HG03108 (cell line): ENCODE measurements around the gene PNLIPRP2.

Source experiments
- ATAC-seq: cut with Tn5 transposase; IDR thresholded peaks from one replicate; pipeline ENCODE4 v1.9.1; 2021; ENCODE audit warnings: moderate library complexity; ENCODE audit not compliant: unreplicated experiment

PNLIPRP2 gene

GRCh38 chr10:116620423-116621400 is at the start of gene PNLIPRP2:
TSS of gene PNLIPRP2 (plus strand) at chr10:116620953.
- no peak for ATAC-seq

- no peak for ATAC-seq
These were observed 46.0 kb upstream of the PNLIPRP2 start for GRCh38 chr10:116574797-116575196.

DNA sequence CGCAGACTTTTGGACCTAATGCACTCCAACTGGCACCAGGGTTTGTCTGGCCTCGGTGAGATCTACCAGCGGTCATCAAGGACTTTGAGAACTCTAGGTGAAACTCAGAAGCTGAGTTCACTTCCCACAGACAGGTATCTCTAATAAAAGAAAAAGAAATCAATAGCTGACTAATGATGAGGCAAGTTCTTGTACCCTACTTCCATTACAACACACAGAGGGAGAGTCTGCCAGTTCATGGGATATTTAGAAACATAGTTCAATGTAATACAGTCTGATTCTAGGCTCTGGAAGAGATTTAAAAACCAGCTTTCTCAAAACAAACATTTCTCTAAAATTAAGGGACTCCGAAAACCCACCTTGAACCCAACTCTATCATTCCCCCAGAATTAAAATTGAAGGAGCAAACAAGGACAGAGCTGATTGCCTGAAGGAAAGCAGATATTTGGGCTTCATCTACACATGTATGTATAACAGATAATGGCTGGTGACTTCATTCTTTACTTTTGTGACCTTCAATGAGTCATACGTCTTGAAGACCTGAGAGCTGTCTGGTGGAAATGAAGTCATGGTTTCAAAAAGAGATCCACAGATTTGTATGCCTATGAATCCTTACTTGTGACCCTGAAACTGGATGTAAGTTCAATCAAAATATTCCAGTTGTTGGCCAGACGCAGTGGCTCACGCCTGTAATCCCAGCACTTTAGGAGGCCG is 32.7 kb upstream of the PNLIPRP2 start:
- ATAC-seq, result no peak

- ATAC-seq, result no peak
These were observed 31.8 kb upstream of the PNLIPRP2 start for GRCh38 chr10:116588995-116589394.

- ATAC-seq, result no peak
These were observed 30.8 kb upstream of the PNLIPRP2 start for GRCh38 chr10:116589926-116590325.

- no peak for ATAC-seq
These were observed 29.9 kb upstream of the PNLIPRP2 start, which contains the start of gene PNLIPRP1 for GRCh38 chr10:116590590-116591444. TSS of gene PNLIPRP1 (plus strand) at chr10:116590959. CDS start at chr10:116591130, 171 bp downstream.

- ATAC-seq, result no peak
These were observed 27.5 kb upstream of the PNLIPRP2 start for GRCh38 chr10:116593139-116593740.

DNA sequence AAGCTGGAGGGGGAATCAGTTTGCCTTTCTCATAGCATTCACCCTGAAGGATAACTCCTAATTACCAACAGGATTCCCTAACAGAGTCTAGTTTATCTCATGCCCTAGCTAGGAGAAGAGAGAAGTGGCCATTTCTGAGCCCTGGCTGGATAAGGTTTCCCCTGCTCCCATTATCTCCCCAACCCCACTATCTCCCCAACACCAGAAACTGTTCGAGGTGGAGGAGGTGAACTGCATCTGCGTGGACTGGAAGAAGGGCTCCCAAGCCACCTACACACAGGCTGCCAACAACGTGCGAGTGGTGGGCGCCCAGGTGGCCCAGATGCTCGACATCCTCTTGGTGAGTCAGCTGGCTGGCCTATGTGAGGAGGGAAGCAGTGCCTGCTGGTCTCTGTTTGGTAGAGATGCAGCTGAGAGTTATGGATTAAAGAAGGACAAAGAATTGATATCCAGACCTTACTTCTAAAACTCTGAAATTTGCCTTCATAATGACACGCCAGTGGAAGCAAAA is 26.2 kb upstream of the PNLIPRP2 start:
- no peak for ATAC-seq

GRCh38 chr10:116596062-116596461 is 24.7 kb upstream of the PNLIPRP2 start:
- ATAC-seq, result no peak

DNA sequence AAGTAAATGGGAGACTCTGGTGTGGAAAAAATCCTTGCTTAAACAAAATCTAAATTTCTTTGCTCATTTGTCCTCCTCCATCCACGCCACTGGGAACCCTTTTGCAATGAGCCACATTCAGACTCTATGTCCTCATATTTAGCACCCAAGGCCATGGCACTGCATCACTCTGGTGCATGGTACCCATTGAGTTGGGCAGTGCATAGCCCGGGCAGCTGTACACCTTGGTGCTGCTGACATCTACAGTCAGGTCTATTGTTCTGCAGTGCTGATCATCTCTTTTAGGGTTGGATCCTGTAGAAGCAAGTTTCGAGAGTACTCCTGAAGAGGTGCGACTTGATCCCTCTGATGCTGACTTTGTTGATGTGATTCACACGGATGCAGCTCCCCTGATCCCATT is 23.2 kb upstream of the PNLIPRP2 start:
- no peak for ATAC-seq

GRCh38 chr10:116598329-116598728 is 22.4 kb upstream of the PNLIPRP2 start:
- no peak for ATAC-seq

DNA sequence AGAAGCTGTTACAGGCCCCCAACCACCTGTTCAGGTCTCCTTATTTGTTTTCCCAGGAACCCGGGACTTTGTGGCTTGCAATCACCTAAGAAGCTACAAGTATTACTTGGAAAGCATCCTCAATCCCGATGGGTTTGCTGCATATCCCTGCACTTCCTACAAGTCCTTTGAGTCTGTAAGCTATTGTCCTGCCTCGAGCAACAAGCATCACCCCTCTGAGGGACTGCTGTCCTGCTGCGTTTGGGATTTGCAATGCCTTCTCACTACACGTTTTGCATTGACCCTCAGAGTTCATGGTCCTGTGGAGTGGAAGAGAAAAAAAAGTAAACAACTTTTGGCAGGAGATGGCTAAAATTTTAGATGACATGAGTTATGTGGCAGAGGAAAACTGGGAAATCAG is 20.8 kb upstream of the PNLIPRP2 start:
- no peak for ATAC-seq

- ATAC-seq, result no peak
These were observed 17.9 kb upstream of the PNLIPRP2 start for GRCh38 chr10:116602648-116603400.

DNA sequence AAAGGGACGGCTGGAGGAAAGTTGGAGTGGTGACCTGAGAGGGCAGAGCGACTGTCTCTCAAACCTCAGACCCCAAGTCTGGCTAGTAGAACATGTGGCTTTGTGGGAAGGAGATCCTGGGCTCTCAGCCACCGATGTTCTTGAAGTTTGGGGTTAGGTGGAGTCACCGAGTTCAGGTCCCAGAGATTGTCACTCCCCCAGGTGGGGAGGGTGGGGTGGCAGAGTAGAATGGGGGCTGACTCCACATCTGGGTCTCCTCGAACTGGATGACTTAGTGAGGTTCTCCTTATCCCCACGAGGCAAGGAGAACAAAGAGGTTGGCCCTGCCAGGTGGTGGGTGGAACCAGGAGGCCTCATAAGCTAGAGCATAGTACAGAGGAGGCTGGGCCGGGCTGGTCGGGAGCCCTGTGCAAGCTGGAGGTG is 14.7 kb upstream of the PNLIPRP2 start:
- no peak for ATAC-seq

DNA sequence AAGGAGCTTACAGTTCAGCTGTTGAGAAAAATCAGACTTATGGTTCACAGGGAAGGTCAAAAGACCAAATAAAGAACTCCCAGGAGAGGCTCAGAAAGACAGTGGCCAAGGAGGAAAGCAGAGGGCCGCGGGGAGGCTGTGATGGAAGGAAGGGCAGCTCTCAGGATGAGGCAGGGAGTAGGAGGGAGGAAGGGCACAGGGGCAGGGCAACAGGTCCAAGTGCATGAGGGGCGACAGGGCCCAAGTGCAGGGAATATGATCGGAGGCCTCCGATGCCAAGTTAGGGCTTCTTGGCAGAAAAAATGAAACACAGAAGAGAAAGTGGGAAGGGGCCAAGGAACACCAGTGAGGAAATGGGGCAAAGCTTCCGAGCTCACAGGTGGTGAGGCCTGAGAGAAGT is 13.4 kb upstream of the PNLIPRP2 start:
- no peak for ATAC-seq

DNA sequence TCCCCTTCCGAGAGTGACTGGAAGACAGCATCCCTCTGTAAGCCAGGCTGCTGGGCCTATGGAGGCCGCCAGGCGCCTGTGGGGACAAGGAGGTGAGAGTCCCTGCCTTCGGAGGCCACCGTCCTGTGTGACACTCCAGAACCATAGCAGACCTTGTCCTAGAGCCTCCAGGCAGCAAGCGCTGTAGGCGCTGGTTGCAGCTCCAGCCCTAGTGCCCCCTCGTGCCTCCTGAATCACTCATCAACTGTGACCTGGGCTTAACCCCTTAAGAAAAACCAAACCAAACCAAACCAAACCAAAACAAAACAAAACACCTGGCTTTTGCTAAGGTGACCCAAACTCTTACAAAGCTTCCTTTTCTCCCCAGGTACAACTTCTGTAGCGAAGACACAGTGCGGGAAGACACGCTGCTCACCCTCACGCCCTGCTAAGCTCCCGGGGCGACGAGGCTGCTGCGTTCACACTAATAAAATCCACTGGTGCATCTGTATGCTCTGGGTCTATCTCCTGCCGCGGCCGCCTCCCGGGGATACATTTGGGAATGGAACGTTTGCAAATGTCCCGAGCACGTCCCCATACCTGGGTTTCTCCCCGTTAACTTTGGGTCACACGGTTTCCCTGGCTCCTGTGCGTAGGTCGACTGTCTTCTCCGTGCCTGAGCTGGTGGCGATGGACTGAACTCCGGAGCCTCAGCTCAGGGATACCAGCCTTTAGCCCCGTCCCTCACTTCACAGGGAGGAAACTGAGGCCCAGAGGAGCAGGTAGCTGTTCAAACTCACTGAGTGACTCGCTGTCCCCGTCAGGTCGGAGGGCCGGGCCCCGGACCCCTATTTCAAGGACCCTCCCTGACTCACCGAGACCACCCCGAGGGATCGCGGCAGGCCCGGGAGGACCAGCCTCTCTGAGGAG is 11.8 kb upstream of the PNLIPRP2 start:
- ATAC-seq, result no peak

DNA sequence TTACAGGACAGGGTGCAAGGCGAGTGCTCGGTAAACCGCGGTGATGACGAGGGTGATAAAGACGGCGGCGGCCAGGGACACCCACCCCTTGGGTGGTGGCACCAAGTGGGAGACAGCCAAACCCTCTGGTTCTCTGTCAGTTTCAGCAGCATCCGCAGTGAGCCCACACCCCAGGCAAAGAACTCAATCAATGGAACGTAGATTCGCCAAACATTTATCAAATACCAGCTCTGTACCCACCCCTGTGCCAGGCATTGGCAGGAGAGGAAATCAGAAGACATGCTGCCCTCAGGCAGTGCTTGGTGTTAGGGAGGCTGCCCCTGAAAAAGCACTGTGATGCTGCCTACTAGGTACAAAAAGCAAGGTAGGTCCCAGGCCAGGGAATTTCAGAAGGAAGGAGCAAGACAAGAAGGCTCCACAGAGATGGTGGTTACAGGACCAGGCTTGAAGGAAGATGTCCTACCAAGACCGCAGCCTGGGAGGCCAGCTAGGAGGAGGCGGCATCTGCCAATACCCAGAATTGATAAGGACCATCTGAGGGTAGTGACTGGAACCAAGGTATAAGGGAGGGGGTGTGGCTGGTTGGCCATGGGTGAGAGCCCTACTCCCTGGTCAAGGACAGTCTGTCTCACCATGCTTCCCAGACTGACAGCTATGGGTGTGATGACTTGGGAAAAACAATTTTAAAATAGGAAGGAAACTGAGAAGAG is 10.2 kb upstream of the PNLIPRP2 start:
- no peak for ATAC-seq

DNA sequence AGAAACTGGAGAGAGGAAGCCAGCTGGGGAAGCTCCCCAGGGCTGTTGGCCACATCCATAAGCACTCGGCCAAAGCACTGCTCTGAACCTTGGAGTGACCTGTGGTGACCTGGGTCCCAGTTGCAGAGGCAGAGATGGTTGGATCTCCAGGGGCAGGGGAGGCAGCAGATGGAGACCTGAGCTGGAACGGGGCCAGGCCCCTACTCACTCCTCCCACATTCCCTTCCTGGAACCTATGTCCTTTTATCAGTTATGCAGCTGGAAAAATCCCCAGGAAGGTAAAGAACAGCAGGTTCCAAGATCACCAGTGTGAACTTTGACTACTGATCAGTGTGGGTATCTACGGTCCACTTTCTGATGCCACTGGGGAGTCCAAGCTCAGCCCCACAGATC is 9.6 kb upstream of the PNLIPRP2 start:
- ATAC-seq, result no peak
